NCI-H1048 (cell line): ENCODE data around the gene RDH5.

ENCODE experiments used
- DNase-seq: peaks from one replicate; lab custom pipeline; 2025; lab: John Stamatoyannopoulos, UW

Gene RDH5, protein sequence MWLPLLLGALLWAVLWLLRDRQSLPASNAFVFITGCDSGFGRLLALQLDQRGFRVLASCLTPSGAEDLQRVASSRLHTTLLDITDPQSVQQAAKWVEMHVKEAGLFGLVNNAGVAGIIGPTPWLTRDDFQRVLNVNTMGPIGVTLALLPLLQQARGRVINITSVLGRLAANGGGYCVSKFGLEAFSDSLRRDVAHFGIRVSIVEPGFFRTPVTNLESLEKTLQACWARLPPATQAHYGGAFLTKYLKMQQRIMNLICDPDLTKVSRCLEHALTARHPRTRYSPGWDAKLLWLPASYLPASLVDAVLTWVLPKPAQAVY

DNA sequence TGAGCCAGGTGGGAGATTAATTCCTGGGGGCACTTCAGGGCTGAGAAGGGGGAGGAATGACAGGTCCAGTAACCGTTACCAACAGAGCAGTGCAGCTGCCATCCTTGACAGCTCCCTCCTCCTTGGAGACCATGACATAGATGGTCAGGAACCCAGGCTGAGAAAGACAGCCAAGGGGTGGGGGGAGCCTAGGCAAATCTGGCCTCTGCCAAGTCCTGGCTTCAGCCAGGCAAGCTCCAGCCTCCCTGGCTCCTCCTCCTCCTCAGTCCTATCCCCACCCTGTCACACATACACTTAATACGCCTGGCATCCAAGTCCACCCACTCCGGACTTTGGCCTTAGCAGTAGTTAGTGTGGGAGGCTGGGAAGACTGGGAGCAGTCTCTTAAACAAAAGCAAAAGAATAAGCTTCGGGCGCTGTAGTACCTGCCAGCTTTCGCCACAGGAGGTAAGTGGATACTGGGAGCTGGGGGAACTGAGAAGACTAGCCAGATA is at the start of gene RDH5:
Gene RDH5 (plus strand): TSS at position 323 of the 494 bp plus-strand sequence. CDS start 792 bp downstream, outside the sequence.
- DNase-seq: no peak

DNA sequence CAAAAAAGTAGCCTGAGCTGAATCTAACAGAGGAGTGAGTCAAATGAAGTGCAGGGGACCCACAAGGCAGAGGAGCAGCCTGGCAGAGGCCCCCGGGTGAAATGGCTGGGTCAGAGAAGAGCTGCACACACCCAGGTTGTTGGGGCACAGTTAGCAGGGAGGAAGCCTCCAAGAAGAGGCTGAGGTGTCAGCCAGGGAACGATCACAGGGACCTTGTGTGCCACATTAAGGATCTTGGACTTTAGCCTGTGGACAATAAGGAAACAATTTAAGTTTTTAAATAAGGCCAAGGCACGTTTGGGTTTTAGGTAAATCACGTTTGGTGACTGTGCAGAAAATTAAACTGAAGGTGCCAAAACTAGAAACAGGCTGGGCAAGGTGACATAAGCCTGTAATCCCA is 48.4 kb upstream of the RDH5 start:
- DNase-seq: no peak

DNA sequence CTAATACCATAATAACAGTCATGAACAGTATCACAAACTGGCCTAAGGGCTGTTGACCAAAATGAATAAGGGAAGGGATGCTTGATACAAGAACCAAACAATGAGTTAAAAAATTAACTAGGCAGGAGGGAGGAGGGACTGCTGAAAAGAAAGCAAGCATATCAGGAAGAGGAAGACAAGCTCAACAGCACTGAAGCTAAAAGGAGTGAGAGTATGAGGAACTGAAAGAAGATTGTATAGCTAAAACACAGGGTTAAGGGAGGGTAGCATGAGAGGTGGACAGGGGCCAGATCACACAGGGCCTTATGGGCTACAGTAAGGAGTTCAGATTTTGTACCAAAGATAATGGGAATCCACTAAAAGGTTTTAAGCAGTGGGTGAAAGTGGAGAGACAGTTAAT is 46.6 kb upstream of the RDH5 start:
- no peak for DNase-seq

DNA sequence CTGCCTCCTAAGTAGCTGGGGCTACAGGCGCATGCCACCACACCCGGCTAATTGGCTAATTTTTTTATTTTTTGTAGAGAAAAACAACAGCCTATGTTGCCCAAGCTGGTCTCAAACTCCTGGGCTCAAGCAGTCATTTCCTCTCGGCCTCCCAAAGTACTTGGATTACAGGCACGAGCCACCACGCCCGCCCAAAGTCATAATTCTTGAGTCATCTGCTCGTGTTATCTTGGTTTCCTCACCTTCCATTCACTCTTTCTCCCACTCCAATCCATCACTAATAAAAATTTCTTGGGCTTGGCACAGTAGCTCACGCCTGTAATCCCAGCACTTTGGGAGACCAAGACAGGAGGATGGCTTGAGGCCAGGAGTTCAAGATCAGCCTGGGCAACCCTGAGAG is 44.5 kb upstream of the RDH5 start:
- DNase-seq: no peak

DNA sequence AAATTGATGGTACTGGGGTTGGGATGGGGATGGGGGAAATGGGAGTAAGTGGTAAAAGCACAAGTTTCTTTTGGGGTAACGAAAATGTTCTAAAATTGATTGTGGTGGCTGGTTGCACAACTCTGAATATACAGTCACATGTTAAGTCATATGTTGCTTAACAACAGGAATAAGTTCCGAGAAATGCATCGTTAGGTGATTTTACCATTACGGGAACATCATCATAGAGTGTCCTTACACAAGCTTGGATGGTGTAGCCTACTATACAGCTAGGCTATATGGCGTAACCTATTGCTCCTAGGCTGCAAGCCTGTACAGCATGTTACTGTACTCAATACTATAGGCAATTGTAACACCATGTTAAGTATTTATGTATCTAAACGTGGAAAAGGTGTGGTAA is 43.5 kb upstream of the RDH5 start:
- no peak for DNase-seq

DNA sequence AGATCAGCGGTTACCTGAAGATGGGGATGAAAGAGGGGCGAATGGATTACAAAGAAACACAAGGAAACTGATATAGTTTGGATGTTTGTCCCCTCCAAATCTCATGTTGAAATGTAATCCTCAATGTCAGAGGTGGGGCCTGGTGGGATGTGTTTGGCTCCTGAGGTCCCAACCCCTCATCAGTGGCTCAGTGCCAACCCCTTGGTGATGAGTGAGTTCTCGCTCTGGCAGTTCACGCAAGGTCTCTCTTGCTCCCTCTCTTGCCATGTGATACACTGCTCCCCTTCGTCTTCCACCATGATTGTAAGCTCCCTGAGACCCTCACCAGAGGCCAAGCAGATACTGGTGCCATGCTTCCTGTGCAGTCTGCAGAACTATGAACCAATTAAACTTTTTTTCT is 40.5 kb upstream of the RDH5 start:
- DNase-seq: no peak

DNA sequence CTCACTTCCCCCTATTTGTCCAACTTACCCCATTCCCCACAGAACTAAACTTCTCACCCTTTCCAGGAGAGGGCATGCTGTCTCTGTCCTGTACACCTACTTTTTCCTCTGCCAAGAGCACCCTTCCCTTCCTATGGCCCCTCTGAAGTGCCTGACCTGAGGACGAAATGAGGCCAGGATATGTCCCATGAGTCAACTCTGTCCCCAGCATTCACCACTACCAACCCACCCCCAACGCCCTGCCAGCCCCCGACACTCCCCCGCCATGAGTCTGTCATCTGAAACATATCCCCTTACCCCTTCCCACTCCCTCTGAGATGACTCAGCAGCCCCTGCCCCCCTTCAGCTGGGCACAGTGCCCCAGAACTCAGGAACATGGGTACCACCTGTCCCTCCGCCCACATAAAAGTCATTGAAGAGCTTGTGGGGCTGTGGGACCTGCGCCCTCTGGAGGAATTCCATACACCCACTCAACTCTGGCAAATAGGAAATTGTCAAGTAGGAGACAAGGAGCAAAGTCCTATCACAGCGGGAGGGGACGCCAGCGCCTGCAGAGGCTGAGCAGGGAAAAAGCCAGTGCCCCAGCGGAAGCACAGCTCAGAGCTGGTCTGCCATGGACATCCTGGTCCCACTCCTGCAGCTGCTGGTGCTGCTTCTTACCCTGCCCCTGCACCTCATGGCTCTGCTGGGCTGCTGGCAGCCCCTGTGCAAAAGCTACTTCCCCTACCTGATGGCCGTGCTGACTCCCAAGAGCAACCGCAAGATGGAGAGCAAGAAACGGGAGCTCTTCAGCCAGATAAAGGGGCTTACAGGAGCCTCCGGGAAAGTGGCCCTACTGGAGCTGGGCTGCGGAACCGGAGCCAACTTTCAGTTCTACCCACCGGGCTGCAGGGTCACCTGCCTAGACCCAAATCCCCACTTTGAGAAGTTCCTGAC is 38.8 kb upstream of the RDH5 start:
- no peak for DNase-seq

DNA sequence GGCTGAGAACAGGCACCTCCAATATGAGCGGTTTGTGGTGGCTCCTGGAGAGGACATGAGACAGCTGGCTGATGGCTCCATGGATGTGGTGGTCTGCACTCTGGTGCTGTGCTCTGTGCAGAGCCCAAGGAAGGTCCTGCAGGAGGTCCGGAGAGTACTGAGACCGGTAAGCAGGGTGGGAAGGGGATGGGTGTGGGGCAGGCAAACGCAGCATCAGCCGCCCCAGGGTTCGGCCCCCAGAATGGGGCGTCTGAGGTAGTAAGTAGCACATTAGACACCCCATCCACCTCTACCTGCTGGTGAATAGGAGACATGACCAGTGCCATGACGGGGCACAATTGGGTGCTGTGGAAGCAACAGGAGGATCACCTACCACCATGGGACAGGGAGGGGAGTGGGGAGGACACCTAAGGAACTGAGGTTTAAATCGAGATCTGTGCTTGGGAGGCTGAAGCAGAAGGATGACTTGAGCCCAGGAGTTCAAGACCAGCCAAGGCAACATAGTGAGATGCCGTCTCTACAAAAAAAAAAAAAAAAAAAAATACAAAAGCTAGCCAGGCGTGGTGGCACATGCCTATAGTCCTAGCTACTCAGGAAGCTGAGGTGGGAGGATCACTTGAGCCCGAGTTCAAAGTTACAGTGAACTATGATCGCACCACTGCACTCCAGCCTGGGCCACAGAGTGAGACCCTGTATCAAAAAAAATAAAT is 38.0 kb upstream of the RDH5 start:
- no peak for DNase-seq

DNA sequence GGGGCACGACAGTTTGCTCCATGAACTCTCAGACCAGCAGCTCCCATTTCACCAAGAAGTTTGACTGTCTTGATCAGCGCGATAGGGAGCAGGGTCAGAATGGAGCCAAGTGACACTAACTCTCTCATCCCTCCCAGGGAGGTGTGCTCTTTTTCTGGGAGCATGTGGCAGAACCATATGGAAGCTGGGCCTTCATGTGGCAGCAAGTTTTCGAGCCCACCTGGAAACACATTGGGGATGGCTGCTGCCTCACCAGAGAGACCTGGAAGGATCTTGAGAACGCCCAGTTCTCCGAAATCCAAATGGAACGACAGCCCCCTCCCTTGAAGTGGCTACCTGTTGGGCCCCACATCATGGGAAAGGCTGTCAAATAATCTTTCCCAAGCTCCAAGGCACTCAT is 36.5 kb upstream of the RDH5 start:
- no peak for DNase-seq

DNA sequence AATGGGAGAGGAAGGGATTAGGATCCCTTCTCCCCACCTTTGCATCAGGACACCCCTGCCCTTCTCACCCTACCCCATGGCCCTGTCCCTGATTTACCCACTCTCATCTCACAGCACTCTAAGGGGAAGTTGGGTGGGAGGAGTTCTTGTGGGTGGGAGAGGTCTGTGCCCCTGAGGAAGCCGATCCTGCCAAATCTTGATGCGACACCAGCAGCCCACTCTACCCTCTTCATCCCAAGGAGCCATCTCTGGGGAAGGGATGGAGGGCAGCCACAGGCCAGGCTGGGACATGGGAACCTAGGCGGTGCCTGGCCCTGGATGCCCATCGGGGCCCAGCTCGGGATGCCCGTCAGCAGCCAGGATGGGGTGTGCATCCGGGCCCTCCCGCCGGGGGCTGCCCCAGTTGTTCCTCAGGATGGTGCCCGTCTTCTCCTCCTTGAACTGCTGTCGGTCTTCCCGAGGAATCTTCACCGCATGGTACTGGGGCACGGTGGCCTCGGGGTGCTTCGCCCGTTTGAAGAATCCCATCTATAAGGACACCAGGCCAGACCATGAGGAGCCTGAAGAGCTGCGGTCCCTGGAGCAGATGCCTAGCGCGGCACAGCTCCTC is 35.3 kb upstream of the RDH5 start:
- no peak for DNase-seq

DNA sequence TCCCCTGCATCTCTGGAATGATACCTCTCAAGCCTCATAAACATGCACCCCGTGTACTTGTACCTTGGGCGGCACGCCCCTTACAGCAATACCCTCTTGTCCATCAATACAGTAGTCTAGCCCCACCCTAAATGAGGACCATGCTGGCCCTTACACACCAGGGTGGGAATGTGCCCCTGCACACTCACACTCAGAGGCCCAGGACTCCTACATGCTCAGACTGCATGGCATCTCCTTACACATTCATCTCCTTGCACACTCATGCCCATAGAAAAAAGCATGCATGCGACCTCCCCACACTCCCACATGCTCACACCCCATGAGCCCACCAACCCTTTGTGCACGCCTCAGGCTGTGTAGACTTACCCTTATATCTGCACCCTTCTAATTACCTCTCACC is 34.5 kb upstream of the RDH5 start:
- no peak for DNase-seq

DNA sequence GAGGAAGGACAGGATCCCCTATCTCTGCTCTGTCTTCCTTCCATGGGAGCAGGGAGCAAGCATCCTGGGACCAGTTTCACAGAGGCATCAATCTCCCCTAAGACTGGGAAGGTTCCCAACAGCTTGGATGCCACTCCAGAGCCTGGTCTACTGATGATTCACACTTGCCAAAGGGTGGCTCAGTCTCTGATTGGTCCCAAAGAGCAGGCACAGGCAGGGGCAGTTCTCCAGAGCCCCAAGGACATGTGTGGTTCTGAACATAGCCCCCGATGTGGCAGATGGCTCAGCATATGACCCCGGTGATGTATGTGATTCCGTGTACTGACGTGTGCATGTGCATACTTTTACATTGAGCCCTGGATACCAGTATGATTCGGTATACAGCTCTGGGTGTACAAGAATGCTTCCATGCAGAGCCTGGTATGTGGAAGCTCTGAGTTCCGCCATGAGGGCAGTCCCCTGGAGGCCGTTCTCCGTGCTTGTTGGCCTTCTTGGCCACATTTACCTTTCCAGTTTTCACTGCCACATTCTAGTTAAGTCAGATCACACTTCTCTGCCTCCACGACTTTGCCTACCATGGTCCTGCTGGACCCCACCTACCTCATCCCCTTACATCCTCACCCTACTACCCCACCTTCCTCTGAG is 33.7 kb upstream of the RDH5 start:
- DNase-seq: no peak

DNA sequence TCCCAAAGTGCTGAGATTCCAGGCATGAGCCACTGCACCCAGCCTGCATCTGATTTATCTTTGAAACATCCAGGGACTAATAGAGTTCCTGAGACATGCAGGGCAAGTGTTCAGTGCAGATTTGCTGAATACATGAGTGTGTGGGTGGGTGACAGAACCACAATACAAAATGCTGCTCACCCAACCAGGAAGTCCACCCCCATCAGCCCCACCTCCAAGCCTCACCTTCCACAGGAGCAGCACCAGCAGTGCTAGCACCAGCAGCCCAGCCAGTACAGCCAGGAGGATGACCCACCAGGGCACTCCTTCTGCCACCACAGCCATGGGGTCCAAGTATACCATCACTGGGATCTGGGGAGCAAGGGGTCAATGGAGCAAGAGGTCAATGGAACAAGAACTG is 32.4 kb upstream of the RDH5 start:
- DNase-seq: no peak

DNA sequence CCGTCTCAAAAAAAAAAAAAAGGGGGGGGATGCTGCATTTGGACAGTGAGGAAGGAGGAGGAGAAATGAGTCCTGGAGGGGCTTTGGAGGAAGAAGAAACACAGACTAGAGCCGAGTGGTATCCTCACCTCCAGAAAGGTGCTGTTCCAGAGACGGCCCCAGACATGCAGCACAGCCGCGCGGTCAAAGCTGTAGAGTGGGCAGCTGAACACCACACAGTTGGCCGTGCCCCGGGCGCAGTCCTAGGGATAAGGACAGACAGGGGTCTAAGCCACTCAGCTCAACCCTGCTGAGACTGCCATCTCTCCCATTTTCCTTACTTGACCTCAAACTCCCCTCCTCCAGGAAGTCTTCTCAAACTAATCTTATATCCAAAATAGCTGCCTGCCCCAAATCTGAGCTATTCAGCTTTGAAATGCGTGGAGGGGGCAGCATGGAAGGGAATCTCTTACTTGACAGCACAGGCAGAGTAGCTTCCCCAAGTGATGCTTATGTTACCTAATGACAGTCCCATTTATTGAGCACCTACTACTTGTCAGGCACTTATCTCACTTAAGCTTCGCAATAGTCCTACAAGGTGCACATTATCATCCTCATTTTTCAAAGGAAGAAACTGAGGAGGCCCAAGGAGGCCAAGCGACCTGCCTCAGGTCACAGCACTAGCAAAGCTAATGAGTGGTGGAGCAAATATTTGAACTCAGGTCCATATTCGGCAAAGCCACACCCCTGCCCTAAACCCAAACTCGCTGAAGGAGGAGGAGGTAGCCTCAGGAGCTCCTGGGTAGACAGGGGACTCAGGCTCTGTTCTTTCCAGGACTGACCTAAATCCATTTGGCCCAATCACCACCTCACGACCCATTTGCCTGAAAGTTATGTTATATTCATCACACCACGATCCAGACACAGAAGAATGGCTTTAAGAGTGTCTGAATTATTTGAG is 31.2 kb upstream of the RDH5 start:
- no peak for DNase-seq

DNA sequence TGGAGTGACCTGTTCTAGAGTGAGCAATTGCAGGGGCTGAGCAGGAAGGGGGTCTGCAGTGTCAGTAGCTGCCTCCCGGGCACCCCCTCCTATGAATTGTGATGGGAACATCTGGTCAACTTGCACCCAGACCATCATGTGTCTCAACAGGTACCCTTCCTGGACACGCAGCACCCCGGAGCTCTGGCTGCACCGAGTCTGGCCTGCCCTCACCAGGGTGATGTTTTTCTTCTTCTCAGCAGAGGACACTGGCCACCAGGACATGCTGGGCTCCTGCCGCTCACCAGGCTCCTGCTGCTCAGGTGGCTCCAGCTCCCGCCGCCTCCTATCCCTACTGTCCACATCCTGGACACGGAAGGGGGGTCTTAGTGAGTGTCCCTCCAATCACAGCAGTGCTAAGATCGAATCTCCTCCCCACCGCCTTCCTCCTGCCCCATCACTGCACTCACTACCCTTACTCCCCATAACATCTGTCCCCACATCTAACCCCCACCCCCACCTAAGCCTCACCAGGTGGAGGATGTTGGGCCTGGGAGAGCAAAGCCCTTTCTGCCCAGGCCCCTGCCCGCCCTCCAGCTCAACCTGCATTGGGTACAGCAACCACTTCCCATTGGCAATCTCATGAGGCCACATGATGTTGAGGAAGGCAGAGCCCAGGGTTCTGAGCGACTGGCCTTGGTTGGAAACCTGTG is 27.4 kb upstream of the RDH5 start:
- DNase-seq: no peak

DNA sequence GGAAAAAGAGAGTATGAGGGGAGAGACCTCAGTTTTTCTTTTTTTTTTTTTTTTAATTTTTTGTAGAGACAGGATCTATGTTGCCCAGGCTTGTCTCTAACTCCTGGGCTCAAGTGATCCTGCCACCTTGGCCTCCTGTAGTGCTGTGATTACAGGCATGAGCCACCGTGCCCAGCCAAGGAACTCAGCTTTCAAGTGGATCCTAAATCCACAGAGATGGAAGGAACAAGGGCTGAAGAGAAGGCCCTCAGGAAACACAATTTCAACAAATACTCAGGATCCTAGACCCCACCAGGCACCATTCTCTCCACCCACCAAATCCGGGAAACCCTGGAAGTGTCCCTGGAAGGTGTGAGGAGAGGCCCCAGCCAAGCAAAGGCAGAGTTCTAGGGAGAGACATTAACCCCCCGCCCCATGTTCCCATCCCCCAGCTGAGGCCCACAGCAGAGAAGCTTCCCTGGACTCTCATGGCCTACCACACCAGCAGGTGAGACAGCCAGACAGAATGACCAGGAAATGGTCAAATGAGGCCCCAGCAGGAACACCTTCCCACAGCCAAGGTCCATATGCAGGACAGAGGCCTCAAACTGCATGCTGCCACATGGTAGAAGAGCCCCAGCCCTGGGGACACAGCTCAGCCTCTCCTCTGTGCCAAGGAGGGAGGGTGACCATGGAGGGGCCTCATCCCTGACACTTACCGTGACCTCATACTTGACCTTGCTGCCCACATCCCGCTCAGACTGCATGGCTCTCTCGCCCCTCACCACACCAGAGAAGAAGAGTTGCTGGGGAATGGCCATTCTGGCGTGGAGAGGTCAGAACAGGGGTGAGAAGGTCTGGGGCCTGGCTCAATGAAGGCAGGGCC is 26.6 kb upstream of the RDH5 start:
- DNase-seq: no peak

DNA sequence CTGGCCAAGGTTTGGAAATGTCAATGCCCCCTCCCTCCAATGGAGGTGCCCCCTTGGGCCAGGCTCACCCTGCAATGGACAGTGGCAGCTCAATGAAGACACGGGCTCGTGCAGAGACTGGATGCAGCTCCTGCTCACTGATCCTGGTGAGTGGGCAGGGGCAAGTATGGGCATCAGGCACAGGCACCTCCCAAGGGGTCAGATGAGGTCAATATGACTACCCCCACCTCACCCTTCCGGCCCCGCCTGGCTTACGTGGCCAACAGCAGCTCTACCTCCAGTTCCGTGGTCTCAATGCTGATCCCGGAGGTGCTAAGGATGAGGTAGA is 26.0 kb upstream of the RDH5 start:
- no peak for DNase-seq

DNA sequence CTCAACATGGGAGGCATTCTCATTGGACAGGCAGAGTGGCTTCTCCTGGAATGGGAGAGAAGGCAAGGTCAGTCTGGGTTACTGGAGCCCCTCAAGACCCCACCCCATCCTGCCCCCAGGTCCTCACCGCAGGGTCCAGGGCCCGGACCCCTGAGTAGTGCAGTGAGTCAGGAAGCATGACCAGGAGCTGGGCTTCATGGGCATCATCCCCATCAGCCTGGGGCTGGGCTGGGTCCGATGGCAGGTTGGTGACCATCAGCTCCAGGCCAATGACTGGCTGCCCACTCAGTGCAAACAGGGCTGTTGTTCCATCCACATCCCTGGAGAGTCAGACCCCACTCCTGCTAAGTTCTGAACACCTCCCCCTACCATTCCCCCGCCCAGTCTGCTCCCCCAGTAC is 25.5 kb upstream of the RDH5 start:
- DNase-seq: no peak

DNA sequence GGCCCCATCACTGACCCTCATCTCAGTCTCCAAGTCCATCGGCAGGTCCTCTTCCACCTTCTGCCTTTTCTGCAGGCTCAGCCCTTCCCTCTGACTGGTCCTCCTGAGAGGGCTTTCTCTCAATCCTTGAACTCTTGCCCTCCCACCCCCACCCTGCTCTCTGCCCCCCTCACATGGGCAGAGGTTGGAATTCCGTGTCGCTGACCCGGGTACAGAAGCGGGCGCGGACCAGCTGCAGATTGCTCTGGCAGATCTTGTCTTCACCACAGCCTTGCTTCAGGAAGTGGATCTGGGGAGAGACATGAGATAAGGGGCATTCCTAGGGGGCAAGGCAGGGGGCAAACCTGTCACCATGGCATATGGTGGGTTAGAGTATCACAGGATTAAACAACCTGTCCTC is 24.8 kb upstream of the RDH5 start:
- DNase-seq: no peak
